GM12801 (cell line): Measurements from ENCODE around the gene CCDC157.

ENCODE experiments used
- CTCF ChIP-seq: IDR thresholded peaks from one replicate; pipeline ENCODE4 v1.5.1; 2011; ENCODE audit warnings: control low read depth; ENCODE audit not compliant: insufficient read length; ENCODE audit errors: extremely low read depth

Gene CCDC157

GRCh38 chr22:30362651-30363281 lies 6.0 kb downstream of the CCDC157 start:
- no peak for TF ChIP-seq CTCF

GRCh38 chr22:30365891-30366290 lies 9.1 kb downstream of the CCDC157 start:
- no peak for TF ChIP-seq CTCF

GRCh38 chr22:30368420-30368819 lies 11.6 kb downstream of the CCDC157 start:
- TF ChIP-seq CTCF = no peak

DNA sequence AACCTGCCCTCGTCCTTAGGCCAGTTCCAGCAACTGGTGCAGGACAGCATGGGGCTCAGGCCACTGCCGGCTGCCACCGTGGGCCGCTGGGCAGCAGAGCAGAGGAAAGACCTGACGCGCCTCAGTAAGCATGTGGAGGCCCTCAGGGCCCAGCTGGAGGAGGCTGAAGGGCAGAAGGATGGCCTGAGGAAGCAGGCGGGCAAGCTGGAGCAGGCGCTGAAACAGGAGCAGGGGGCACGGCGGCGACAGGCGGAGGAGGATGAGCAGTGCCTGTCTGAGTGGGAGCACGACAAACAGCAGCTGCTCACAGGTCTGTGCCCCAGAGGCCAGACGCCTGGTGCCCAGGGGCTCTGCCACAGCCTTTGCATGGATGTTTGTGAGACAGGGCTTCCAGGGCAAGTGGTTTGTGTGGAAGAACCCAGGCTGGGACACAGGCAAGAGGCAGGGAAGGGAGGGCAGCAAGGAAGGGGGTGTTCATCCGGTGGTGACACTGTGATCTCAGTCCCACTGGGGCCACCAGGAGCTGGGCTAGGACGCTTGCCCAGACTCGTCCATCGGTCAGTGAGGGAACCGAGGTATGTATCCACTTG lies 13.9 kb downstream of the CCDC157 start:
- TF ChIP-seq CTCF = no peak

DNA sequence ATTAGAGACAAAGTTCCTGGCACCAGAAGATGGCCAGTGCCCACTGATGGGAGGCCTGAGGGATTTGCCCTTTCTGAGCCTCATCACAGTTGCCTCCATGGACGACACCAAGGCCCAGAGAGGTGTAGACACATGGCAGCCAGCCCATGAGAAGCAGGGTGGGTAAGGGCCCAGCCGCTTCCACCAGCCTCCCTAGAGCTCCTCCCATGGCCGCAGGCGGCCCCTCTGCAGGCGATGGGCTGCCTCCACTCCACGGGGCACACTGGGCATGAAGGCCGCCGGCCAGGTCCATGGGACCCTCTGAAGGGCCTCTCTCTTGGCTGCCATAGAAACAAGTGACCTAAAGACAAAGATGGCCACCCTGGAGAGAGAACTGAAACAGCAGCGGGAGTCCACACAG lies 14.5 kb downstream of the CCDC157 start:
- TF ChIP-seq CTCF = no peak

GRCh38 chr22:30371981-30372380 lies 15.2 kb downstream of the CCDC157 start:
- TF ChIP-seq CTCF = no peak

- TF ChIP-seq CTCF = no peak
Observed at GRCh38 chr22:30372915-30373314, 16.1 kb downstream of the CCDC157 start.
